Stimulated activated CD4-positive, alpha-beta T cell treated with anti-CD3 and anti-CD28 coated beads, Interleukin-15, amount 100 ng/mL, for 1 hour (primary cell): ENCODE data around the gene NVL.
"Not testable (repeated sequence)": the region's sequence is repeated elsewhere in the genome, so short reads cannot be mapped to it uniquely, and the experiment has no call there.

Experiments
- DNase-seq, 2 donors: peaks; one replicate each; pipeline ENCODE4 v3.0.0-alpha.2; 2020; ENCODE audit warnings: low read depth in 1 of 2, low spot score in 1 of 2

NVL gene

DNA sequence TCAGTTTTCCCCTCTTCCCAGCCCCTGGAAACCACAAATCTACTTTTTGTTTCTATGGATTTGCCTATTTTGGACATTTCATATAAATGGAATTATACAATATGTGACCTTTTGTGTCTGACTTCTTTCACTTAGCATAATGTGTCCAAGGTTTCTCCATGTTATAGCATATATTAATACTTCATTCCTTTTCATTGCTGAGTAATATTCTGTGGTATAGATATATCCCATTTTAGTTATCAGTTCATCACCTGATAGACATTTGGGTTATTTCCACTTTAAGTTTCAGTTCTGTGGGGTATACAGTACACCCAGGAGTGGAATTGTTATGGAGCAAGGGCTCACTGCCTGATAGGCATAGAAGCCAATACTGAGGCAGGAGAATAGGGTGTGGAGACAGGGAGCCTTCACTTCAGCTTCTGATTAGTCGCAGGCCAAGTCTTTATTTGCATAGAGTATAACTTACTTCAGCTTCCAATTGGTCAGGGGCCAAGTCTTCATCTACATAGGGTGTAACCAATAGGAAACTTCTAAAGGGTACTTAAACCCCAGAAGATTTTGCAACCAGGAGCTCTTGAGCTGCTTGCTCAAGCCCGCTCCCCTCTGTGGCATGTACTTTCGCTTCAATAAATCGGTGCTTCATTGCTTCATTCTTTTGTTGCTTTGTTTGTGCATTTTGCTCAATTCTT is 8.3 kb upstream of the NVL start:
- no peak for DNase-seq

DNA sequence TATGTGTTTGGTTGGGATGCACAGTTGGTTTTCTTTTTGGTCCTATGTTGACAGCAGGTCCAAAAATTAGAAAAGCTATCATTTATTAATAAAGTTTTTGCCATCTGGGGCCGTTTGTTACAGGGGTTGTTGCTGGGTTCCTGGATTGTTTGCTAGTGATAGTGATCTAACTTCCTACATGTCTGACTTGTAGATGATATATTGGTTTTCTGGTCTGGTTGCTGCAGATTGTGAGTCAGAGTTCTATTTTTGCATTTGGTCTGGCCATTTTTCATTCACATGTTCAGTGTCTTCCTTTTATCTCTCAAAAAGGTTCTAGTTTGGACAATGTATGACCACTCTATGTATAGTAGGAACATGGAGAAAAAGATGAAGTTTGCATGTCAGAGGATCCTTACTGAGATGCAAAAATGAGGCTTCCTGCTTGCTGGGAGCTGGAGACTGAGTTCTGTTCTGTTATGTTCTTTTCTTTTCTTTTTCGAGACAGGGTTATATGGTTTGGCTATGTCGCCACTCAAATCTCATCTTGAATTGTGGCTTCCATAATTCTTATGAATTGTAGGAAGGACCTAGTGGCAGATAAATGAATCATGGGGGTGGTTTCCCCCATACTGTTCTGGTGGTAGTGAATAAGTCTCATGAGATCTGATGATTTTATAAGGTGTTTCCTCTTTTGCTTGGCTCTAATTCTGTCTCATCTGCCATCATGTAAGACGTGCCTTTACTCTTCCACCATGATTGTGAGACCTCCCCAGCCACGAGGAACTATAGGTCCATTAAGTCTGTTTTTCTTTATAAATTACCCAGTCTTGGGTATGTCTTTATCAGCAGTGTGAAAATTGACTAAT is 4.2 kb upstream of the NVL start:
- DNase-seq: no peak

DNA sequence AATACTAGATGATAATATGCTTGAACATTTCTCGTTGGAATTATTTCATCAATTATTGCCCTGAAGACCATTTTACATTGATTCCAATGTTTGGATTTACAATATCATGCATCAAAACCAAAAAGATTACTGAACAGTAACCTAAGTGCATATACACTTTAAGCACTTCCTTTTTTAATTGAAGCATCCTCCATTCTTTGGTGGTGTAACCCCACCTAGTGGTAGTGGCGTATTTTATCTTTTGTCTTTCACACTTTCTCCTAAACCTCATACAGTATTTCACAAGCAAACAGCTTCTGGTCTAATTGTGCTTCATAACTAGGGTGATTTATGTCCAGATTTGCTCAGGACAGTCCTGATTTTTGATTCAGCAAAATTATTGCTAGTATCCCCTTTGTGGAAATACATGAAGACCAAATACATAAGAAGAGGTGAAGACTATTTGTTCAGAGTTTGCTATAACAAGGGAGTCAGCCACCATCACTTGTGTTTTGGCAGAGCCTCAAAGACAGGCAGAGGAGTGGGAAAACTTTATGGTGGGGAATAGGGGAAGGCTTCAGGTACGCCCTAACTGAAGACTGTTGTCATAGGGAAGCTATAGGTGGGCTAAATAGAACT is 3.4 kb upstream of the NVL start:
- DNase-seq: no peak

DNA sequence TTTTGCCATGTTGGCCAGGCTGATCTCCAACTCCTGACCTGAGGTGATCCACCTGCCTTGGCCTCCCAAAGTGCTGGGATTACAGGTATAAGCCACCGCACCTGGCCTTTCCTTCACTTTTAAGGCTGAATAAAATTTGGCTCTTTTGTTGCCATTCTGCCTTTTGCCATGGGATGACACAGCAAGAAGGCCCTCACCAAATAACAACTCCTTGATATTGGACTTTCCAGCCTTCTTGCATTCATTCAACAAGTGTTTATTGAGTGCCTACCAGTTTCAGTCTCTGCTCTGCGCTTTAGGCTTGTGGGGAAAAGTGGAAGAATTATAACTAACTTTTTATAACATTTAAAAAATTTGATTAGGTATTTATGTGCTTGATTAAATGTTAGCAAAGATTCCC is 1.9 kb upstream of the NVL start:
- DNase-seq: no peak

DNA sequence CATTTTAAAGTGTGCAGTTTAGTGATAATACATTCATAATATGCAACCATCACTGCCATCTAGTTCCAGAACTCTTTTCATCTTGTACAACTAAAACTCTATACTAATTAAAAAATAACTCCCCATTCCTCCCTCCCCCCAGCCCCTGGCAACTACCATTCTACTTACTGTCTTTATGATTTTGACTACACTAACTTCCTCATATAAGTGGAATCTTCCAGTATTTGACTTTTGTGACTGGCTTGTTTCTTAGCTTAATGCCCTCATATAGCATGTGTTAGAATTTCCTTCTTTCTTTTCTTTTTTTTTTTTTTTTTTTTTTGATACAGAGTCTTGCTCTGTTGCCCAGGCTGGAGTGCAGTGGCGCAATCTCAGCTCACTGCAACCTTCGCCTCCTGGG is 1.4 kb upstream of the NVL start:
- DNase-seq: no peak

DNA sequence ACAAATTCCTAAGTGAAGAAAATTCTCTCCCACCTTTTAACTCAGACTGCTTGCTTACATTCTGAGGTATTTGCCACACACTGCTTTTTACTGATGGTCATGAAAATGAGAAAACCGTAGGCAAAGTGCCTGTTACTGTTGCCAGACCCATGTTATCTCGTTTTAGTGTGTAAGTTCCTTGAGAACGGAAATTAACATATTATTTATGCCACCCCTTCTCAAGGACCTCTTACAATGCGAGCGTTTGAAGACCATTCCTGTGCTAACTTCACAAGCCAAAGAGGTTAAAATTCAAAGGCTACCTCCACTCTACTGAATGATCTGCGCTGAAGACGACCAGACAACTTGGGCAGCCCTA is 509 bp downstream of the NVL start:
- no peak for DNase-seq

DNA sequence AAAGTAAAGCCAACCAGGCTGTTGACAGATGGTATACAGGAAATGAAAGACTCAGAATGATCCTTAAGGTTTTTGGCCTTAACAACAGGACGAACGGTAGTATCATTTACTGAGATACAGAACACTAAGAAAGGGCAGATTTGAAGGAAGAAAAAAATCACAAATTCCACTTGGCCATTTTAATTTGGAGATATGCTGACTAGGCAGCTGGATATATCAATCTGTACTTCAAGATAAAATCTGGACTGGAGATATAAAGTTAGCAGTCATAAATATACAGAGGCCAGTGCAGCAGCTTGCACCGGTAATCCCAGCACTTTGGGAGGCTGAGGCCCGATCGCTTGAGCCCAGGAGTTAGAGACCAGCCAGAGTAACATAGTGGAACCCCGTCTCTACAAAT is 1.3 kb downstream of the NVL start:
- DNase-seq: no peak

DNA sequence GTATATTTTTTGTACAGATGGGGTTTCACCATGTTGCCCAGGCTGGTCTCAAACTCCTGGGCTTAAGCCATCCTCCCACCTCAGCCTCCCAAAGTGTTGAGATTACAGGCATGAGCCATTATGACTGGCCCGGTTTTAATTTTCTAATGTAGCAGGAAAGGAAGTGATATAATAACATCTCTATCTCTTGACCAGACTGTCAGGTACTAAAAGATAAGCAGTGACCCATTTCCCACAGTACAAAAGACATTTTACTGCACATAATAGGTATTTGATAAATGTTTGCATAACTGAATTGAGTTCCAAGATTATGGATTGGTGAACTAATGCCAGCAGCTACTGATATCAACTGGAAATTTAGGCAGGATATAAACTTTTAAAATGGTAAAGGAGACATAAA is 4.0 kb downstream of the NVL start:
- no peak for DNase-seq

DNA sequence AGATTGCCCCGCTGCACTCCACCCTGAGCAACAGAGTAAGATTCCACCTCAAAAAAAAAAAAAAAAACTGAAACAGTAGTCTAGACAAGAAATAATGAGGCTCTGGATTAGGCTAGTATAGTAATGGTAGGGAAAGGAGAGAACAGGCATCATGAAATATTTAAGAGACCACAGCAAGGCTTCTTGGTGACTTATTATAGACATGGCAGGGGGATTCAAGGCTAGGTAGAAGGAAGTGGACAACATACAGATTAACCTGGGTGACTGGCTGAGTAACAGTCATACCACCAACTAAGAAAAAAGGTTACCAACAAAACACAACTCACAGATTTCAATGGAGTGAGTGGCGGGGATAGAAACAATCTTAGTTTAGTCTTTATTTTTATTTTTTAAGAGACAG is 8.3 kb downstream of the NVL start:
- no peak for DNase-seq

DNA sequence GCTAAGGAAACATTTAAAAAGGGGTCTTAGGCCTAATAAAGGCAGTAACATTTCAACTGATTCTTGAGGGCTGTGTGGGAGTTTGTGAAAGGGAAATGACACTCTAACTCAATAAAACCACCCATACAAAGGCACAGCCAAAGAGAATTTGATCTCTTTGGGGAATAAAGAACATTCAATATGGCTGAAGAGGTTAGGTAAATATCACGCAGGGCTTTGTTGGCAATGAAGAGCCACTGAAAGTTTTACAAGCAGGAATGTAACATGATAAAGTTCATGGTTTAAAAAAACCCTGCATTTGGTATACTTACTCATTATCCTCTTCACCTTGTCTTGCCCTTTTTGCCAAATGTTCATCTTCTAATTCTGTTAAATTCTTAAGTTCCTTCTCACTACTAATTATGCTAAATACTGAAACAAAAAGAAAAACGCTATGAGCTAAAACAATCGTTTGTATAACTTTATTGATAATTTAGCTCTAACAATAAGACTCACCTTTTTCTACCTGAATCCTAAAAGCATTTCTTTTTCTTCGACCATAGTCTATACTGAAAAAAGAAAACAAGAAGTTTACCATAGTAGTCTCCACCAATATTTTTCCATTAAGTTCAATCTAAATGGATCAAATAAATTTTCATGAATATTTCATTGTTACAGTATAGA is 12.5 kb downstream of the NVL start:
- no peak for DNase-seq

DNA sequence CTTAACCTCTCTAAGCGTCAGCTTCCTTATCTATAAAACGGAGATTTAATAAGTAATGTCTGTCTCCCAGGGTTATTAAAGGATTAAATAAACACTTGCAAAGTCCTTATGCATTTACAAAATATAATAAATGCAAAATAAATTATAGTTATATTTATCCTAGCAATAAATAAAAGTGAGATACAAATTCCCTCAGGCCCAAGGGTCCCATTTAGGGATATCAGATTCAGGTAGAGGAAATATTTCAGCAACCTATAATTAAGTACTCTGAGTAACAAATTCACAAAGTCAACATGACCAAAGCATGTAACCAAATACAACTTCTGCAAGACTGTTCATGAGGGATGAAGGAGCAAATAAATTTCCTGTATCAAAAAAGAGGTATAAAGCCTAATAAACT is 17.9 kb downstream of the NVL start:
- no peak for DNase-seq

DNA sequence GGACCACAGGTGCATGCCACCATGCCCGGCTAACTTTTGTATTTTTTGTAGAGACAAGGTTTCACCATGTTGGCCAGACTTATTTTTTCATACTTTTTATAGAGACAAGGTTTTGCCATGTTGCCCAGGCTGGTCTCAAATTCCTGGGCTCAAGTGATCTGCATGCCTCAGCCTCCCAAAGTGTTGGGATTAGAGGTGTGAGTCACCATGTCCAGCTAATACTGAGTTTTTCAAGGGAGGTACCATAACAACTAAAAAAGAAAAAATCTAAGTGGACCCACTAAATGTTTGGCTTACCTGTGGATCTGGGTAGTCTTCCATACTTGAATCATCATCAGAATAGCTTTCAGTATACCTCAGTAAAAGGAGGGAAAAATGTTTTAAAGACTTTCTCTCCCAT is 18.5 kb downstream of the NVL start:
- DNase-seq: not testable (repeated sequence)

DNA sequence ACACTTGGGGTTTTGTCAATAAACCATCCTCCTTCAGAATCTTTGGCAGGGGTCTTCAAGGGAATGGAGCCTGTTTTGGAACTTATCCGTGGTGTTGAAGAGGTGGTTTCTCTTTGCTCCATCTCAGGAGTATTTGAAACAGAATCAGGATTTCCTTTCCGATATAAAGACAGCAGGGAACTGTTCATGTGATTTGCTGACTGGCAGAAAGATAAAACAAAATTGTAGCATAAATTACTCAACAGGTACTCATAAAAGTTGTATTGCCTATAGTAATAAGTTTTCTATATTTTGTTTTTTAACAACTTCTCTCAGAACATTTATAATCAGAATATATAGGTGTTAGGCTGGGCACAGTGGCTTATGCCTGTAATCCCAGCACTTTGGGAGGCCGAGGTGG is 21.9 kb downstream of the NVL start:
- no peak for DNase-seq

DNA sequence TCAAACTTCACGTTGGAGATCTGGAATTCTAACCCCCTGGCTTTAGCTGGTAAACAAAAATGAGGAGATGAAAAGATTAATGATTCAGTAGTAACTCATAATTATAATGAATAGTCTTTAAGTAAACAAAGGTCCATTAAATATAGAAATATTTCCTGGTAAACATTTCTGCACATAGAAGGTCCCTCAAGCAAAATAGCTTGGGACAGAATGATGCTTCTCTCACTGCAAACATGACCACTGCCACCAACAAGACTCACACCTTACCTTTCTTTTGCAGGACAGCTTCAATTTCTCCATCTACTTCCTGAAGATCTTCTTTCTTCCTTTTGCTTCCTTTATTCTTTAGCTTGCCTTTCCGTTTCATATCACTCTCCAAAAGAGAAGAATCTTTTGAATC is 25.2 kb downstream of the NVL start:
- no peak for DNase-seq

DNA sequence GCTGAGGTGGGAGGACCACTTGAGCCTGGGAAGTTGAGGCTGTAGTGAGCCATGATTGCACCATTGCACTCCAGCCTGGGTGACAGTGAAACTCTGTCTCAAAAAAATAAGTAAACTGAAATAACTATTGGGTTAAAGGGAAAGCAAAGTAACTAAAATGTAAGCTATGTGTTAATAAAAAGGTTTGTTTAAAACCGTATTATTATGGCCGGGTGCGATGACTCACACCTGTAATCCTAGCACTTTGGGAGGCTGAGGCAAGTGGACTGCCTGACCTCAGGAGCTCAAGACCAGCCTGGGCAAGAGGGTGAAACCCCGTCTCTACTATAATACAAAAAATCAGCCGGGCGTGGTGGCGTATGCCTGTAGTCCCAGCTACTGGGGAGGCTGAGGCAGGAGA is 27.0 kb downstream of the NVL start:
- DNase-seq: no peak

DNA sequence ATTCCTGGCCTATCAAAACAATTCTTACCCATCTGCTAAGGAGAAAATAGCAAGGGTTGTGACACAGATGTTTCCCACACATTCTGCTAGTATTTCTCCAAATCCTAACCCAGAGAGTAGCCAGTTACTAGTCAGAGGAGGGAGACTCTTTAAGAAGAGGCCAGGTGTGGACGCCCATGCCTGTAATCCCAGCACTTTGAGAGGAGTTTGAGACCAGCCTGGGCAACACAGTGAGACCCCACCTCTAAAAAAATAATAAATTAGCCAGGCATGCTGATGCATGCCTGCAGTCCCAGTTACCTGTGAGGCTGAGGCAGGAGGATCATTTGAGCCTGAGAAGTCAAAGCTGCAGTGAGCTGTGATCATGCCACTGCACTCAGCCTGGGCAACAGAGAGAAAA is 28.6 kb downstream of the NVL start:
- DNase-seq: no peak

DNA sequence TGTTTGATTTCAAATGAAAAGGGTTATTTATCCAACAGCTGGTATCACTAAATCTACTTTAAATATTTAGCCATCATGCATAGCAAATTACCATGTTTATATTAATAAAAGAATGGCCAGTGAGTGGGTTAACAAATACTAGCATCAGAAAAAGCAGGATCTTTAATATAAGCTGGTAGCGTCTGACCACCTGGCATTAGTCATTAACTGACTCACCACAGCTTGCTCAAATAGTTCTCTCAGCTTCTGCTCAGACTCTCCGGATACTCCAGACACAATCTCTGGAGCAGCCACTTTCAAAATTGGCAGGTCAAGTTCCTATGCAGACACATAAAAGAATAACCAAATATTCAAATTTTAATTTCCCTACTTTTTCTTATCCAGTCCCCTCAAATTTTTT is 29.6 kb downstream of the NVL start:
- no peak for DNase-seq

DNA sequence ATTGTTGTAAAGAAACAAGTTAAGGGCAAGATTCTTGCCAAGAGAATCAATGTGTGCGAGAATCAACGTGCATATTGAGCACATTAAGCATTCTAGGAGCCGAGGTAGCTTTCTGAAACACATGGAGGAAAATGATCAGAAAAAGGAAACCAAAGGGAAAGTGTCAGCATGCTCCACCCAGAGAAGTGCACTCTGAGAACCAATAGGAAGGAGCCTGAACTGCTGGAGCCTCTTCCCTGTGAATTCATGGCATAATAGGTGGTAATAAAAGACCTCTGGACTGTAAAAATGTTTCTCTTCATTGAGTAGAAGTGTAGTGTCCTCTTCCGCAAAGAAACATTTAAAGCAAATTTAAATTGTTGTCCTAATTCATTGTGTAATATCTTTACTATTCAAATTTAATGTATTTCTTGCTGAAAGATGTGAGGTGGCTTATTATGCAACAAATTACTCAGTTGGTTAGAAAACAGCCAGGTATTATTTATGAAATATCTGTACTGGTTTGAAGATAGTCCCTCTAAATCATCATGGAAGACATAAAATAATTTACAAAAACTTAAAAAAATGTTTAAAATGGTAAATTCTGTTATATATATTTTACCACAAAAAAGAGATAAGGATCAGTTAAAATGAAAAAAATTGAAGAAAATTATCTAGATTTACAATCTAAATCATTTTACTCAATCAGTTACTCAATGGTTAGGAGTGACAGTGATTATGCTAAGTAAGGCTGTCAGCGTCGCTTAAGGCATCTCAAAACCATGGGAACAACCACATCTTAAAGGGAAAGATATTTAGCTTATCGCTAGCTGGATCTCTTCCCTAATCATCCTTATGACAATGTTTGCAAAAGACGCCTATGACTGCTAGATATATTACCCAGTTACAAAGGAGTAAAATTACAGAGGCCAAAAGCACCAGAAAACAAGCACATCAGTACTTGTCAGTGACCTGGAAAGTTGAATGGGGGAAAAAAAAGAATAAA is 31.3 kb downstream of the NVL start:
- DNase-seq: no peak

DNA sequence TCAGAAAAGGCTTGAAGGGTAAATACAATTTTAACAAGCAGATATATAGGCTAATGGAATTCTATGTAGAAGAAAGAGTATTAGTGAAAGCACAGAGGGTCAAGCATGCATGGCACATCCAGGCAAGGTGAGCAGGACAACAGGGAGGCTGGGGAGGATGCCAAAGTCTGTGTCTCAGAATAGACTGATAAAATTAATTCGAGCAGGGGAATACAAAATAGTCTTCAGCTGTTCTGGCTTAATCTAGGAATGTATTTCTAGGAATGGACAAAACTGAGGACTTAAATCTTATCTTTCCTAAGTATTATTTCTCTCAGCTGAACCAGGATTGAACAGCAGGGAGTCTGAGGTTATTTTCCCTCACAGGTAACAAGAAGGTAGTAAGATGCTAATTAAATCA is 35.2 kb downstream of the NVL start:
- no peak for DNase-seq

DNA sequence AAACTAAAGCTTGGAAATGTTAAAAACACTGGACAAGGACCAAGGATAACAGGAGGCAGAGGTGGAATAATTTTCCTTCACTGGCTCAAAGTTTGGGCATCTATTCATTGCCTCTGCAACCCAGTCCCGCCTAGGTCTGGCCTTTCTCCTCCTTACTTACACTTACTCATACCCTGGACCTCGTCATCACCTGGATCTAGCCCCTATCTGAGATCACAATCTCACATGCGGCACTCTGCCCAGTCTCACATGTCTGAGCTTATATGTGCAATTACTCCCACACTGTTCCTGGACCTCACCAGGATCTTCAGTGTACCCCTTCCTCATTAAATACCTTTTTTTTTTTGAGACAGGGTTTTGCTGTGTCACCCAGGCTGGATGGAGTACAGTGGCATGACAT is 37.6 kb downstream of the NVL start:
- no peak for DNase-seq

DNA sequence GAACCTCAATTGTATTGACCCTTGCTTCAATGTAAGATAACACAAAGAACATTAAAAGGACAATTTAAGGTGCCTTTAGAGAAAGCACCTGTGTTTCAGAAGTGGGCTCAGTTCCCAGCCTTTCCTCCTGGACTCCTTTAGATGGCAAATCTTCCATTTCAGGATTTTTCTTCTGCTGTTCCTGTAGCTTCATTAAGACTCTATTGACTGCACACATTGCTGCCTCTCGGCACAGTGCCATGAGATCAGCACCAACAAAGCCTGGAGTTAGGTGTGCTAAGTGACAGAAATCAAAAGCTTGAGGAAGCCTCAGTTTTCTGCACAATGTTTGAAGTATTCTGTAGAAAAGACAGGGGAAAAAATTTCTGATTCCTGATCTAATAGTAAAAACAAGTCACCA is 40.6 kb downstream of the NVL start:
- no peak for DNase-seq
